ENCODE measurements around the gene DMKN.
"Not testable (repeated sequence)": the region's sequence is repeated elsewhere in the genome, so short reads cannot be mapped to it uniquely, and the experiment has no call there.

Gene DMKN

DNA sequence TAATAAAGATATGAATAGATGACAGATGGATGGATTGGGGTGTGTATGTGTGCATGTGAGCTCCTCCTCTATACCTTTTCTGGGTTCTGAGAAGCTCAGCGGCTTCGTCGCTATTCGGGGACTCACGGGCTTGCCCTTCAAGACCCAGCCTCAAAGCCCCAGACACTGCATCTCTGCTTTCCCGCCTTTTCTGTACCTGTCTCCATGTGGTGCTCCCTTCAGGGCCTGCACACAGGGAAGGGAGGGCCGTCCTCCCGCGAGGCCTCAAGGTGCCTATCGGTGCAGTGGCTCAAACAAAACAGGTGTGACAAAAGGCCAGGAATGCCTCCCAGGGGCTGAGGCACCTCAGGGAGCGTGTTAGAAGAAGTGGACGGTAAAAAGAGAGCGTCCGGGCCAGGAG lies 39.3 kb downstream of the DMKN start:
- H3K4me3 ChIP-seq (ENCODE audit: low read length) = no peak overlapping the region
- no peak for DNase-seq (ENCODE audit: low read depth)
- TF ChIP-seq CTCF (conservative IDR thresholded peaks at IDR 0.05; ENCODE audit: low read depth, low read length) = no peak

DNA sequence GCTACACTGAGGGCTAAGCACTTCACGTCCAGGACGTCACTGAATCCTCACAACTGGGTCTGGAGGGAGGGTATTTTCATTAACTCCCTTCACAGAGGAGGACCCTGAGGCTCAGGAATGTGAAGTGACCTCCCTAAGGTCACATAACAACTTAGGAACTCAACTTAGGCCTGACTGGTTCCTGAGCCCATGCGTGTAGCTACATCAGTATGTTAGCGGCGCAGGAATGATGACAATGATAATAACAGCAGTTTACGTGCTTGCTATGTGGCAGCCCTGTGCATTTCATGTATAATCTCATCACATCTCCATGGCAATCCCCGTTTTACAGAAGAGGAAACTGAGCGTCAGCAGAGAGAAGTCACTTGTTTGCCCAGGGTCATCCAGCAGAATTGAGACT lies 41.5 kb downstream of the DMKN start:
- DNase-seq (ENCODE audit: low read depth) = no peak
- TF ChIP-seq CTCF (conservative IDR thresholded peaks at IDR 0.05; ENCODE audit: low read depth, low read length) = no peak
- no peak overlapping the region for H3K4me3 ChIP-seq (ENCODE audit: low read length)

GRCh38 chr19:35471075-35471474 lies 42.4 kb downstream of the DMKN start:
- not testable (repeated sequence) for DNase-seq (ENCODE audit: low read depth); H3K4me3 ChIP-seq (ENCODE audit: low read length)

GRCh38 chr19:35470128-35470527 lies 43.3 kb downstream of the DMKN start:
- no peak for TF ChIP-seq CTCF (conservative IDR thresholded peaks at IDR 0.05; ENCODE audit: low read depth, low read length)
- no peak overlapping the region for H3K4me3 ChIP-seq (ENCODE audit: low read length)
- DNase-seq (ENCODE audit: low read depth) = no peak

DNA sequence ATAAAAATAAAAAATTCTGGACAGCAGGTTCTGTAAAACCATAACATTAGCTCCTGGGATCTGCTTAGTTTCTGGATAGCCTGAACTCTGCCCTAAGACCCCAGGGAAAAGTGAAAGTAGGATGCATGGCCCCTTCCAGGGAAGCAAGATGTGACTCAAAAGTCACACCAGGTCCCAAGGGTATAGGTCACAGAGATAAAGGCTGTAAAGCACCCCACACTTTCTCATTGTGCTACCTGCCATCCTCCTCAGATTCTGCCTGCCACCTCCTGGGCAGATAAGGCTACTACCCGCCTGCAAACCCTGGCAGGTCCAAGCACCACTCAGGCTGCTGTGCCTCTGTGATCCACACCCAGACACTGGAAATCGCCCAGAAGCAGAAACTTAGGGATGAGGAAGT lies 44.8 kb downstream of the DMKN start:
- no peak for DNase-seq (ENCODE audit: low read depth)
- TF ChIP-seq CTCF (conservative IDR thresholded peaks at IDR 0.05; ENCODE audit: low read depth, low read length) = peak; percentile 69
- no peak overlapping the region for H3K4me3 ChIP-seq (ENCODE audit: low read length)

DNA sequence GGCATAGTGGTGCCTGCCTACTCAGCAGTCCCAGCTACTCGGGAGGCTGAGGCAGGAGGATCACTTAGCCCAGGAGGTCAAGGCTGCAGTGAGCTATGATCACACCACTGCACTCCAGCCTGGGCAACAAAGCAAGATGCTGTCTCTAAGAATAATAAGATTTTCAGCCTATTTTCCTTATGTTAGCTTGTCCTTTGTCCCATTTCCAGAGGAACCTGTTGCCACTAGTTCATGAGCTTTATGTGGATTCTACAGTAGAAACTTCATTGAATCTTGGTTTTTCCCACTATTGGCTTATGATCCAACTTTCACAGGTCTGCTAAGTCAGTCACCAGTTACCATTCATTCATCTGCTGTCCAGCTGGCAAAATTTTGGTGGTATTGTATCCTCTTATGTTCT lies 47.2 kb downstream of the DMKN start:
- no peak for TF ChIP-seq CTCF (conservative IDR thresholded peaks at IDR 0.05; ENCODE audit: low read depth, low read length)
- H3K4me3 ChIP-seq (ENCODE audit: low read length) = no peak overlapping the region
- no peak for DNase-seq (ENCODE audit: low read depth)

GRCh38 chr19:35462956-35463355 lies 50.5 kb downstream of the DMKN start:
- DNase-seq (ENCODE audit: low read depth); H3K4me3 ChIP-seq (ENCODE audit: low read length): not testable (repeated sequence)

DNA sequence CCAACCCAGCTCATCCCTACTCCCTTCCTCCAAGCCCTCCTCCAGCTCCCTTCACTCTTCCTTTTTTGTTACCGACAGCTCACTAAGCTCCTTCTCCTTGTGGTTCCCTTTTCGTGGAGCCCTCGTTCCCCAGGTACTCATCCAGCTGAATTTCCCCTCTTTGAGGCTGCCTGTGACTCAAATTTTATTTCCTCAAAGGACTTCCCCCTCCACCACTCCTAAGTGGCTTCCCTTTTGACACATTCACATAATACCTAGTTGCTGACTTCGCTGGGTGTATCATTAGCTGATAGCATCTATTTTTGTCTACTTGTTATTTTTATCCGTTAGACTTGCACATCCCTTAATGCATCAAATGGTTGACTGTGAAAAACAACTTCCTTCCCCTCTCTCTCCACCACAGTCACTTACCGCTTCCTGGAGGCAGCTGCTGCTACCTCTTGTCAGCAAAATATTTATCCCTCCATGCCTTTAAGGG lies 50.9 kb downstream of the DMKN start:
- DNase-seq (ENCODE audit: low read depth) = no peak
- no peak for TF ChIP-seq CTCF (conservative IDR thresholded peaks at IDR 0.05; ENCODE audit: low read depth, low read length)
- H3K4me3 ChIP-seq (ENCODE audit: low read length) = no peak overlapping the region

DNA sequence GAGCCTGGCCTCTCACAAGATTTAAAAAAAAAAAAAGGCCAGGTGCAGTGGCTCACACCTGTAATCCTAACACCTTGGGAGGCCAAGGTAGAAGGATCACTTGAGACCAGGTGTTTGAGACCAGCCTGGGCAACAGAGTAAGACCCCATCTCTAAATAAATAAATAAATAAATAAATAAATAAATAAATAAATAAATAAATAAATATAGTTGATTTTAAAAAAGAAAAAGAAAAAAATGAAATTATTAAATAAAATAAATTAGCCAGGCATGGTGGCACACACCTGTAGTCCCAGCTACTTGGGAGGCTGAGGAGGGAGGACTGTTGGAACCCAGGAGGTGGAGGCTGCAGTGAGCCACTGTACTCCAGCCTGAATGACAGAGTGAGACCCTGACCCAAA lies 51.7 kb downstream of the DMKN start:
- not testable (repeated sequence) for H3K4me3 ChIP-seq (ENCODE audit: low read length); DNase-seq (ENCODE audit: low read depth)

All from retinal pigment epithelial cell (primary cell).